Measurements from ENCODE around the gene ADD1. TPM values are rescaled to one million over a fixed set of nuclear protein-coding genes. Genes with fewer than 3 reads are reported as not detected.

Gene ADD1
- total and polyA plus RNA-seq, 2 donors (not counting 1 experiment from before 2014, with no cell fraction given) = 302 to 383 TPM

DNA sequence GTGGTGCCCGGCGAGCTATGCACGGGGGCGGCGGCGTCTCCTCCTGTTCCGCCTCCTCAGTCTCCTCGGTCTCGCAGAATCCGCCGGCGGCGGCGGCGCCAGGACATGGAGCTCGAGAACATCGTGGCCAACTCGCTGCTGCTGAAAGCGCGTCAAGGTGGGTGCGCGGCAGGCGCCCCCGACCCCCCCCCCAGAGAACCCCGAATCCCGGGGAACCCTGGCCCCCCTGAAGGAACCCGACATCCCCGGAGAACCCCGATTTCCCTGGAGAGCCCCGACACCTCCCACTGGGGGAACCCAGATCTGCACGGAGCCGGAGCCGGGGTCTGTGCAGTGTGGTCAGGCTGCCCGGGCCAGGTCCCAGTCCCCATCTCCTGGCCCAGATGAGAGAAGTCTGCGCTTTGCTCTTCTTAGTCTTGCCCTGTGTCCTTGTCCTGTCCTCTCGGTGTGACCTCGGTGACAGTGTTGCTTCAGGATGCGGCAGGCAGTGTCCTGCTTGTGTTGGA, 120.4 kb downstream of the ADD1 start:
- peaks cover 22% of the 10 kb centered on the region for H3K4me1 Mint-ChIP-seq
- peak overlapping the region; percentile 96 for H3K4me2 ChIP-seq (replicated peaks; ENCODE audit: low read depth, low read length, poor library complexity, severe bottlenecking)
- ChIA-PET CTCF (interaction anchor here (0.9 to 3.7 kb wide), 7 partner anchors 10 to 744 kb away, joined by 3 to 30 read pairs (median 5); partner anchors contain the start of genes CFAP99, TNIP2 and ZFYVE28), POLR2A (interaction anchor here (0.7 to 1.7 kb wide), 6 partner anchors 28 to 208 kb away, joined by 3 to 6 read pairs (median 4); no protein-coding TSS in a partner anchor)
- peak overlapping the region; percentile 85 for H3K9ac ChIP-seq (ENCODE audit: low read length)
- intact Hi-C loops (cut with micrococcal nuclease) = loop anchor here (1.0 to 5.0 kb wide), 11 partner anchors 30 to 1107 kb away; partner anchors contain the start of genes CFAP99, HAUS3, HTT and HTT-AS
- DNase-seq = no peak
- H3K27me3 Mint-ChIP-seq = no peaks in the 10 kb centered on the region
- H3K79me2 ChIP-seq (ENCODE audit: control insufficient read depth, insufficient read depth, low read length) = peaks cover 32% of the 10 kb centered on the region
- H3K9me3 ChIP-seq (ENCODE audit: control extremely low read depth in 1 of 3, control insufficient read depth in 2 of 3, insufficient read depth in 1 of 3, low read length in 2 of 3) = no peaks in the 10 kb centered on the region
- peak overlapping the region; percentile 78 for H3K27ac Mint-ChIP-seq
- TF ChIP-seq EZH2 (IDR thresholded peaks at IDR 0.05; ENCODE audit: borderline replicate concordance, insufficient read depth, low read depth, low read length, poor library complexity, severe bottlenecking) = no peak
- TF ChIP-seq, protein P1, sequence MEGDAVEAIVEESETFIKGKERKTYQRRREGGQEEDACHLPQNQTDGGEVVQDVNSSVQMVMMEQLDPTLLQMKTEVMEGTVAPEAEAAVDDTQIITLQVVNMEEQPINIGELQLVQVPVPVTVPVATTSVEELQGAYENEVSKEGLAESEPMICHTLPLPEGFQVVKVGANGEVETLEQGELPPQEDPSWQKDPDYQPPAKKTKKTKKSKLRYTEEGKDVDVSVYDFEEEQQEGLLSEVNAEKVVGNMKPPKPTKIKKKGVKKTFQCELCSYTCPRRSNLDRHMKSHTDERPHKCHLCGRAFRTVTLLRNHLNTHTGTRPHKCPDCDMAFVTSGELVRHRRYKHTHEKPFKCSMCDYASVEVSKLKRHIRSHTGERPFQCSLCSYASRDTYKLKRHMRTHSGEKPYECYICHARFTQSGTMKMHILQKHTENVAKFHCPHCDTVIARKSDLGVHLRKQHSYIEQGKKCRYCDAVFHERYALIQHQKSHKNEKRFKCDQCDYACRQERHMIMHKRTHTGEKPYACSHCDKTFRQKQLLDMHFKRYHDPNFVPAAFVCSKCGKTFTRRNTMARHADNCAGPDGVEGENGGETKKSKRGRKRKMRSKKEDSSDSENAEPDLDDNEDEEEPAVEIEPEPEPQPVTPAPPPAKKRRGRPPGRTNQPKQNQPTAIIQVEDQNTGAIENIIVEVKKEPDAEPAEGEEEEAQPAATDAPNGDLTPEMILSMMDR (IDR thresholded peaks at IDR 0.05) = no peak
- H3K27me3 ChIP-seq (replicated peaks in 1 of 4; ENCODE audit: control extremely low read depth in 1 of 4, control insufficient read depth in 3 of 4, insufficient read depth in 4 of 4, low read length in 3 of 4) = no peaks in the 10 kb centered on the region
- peaks cover 30% of the 10 kb centered on the region for H4K20me1 ChIP-seq (ENCODE audit: control insufficient read depth, insufficient read depth, low read length, poor library complexity, severe bottlenecking)
- peak overlapping the region; percentile 96 for H3K4me3 Mint-ChIP-seq
- H3K27ac ChIP-seq (ENCODE audit: low read length in 2 of 2) = peak overlapping the region in 1 of 2 donors; percentile 56
- H3K4me1 ChIP-seq (ENCODE audit: control insufficient read depth in 2 of 2, insufficient read depth in 2 of 2, low read length in 2 of 2) = peaks cover 20 to 25% of the 10 kb centered on the region in 2 donors
- peak overlapping the region; percentile 97 for H2AFZ ChIP-seq (ENCODE audit: insufficient read depth, low read depth, low read length, poor library complexity, severe bottlenecking)
- peak overlapping the region; percentile 25 to 86 (median 74) for H3K4me3 ChIP-seq (ENCODE audit: control extremely low read depth in 1 of 5, extremely low read depth in 1 of 5, insufficient read depth in 1 of 5, low read depth in 2 of 5, low read length in 4 of 5)
- WGBS (ENCODE audit: insufficient coverage) = under 1% methylated on average over 38 of the region's 38 CpGs
- no peak for ATAC-seq (ENCODE audit: low read depth)
- peaks cover 0 to 4% of the 10 kb centered on the region in 2 experiments for H3K36me3 ChIP-seq (replicated peaks in 1 of 2; ENCODE audit: control extremely low read depth in 1 of 2, control insufficient read depth in 1 of 2, extremely low read depth in 1 of 2, insufficient read depth in 2 of 2, low read length in 1 of 2)
- H3K9me3 Mint-ChIP-seq (ENCODE audit: insufficient read depth) = no peaks in the 10 kb centered on the region

DNA sequence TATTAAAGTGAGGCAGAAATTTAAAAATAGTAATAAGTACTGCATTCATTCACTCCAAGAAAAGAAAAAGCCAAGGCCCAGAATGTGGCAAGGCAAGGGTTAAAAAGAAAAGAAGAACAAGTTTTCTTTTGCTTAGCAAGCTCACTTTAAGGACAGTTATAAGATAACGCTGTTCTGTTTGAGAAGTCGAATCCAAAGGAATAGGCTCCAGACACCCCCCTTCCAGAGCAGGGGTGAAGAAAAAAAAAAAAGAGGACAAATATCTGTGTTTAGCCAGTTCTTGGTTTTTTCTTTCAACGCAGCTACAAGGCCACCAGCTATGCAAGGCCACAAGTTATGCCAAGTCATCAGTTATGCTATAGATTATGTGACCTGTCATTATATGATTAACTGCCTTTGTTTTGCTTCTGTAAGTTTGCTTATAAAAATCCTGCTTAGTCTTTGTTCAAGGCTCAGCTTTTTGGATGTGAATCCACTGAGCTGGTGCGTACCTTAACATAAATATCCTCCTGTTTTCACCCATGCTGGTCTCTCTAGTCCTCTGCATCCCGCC, 121.1 kb downstream of the ADD1 start:
- H4K20me1 ChIP-seq (ENCODE audit: control insufficient read depth, insufficient read depth, low read length, poor library complexity, severe bottlenecking) = peaks cover 23% of the 10 kb centered on the region
- WGBS (ENCODE audit: insufficient coverage) = 94% methylated on average over 2 of the region's 5 CpGs
- H3K79me2 ChIP-seq (ENCODE audit: control insufficient read depth, insufficient read depth, low read length) = peaks cover 25% of the 10 kb centered on the region
- TF ChIP-seq, protein P1 (IDR thresholded peaks at IDR 0.05) = no peak
- no peak for TF ChIP-seq EZH2 (IDR thresholded peaks at IDR 0.05; ENCODE audit: borderline replicate concordance, insufficient read depth, low read depth, low read length, poor library complexity, severe bottlenecking)
- no peaks in the 10 kb centered on the region for H3K27me3 ChIP-seq (replicated peaks in 1 of 4; ENCODE audit: control extremely low read depth in 1 of 4, control insufficient read depth in 3 of 4, insufficient read depth in 4 of 4, low read length in 3 of 4)
- no peak overlapping the region for H3K27ac Mint-ChIP-seq
- H3K4me1 ChIP-seq (ENCODE audit: control insufficient read depth in 2 of 2, insufficient read depth in 2 of 2, low read length in 2 of 2) = peaks cover 20 to 25% of the 10 kb centered on the region in 2 donors
- H3K4me1 Mint-ChIP-seq = peaks cover 19% of the 10 kb centered on the region
- peaks cover 0 to 3% of the 10 kb centered on the region in 2 experiments for H3K36me3 ChIP-seq (replicated peaks in 1 of 2; ENCODE audit: control extremely low read depth in 1 of 2, control insufficient read depth in 1 of 2, extremely low read depth in 1 of 2, insufficient read depth in 2 of 2, low read length in 1 of 2)
- H3K9me3 ChIP-seq (ENCODE audit: control extremely low read depth in 1 of 3, control insufficient read depth in 2 of 3, insufficient read depth in 1 of 3, low read length in 2 of 3) = no peaks in the 10 kb centered on the region
- peak overlapping the region; percentile 97 for H2AFZ ChIP-seq (ENCODE audit: insufficient read depth, low read depth, low read length, poor library complexity, severe bottlenecking)
- no peak for DNase-seq
- ATAC-seq (ENCODE audit: low read depth) = no peak
- intact Hi-C loops (cut with micrococcal nuclease) = loop anchor here (5.0 kb wide), 4 partner anchors 112 to 1107 kb away; partner anchors contain the start of genes HAUS3, LETM1 and POLN
- no peaks in the 10 kb centered on the region for H3K9me3 Mint-ChIP-seq (ENCODE audit: insufficient read depth)
- H3K27me3 Mint-ChIP-seq = no peaks in the 10 kb centered on the region
- no peak overlapping the region for H3K4me3 ChIP-seq (ENCODE audit: control extremely low read depth in 1 of 5, extremely low read depth in 1 of 5, insufficient read depth in 1 of 5, low read depth in 2 of 5, low read length in 4 of 5)
- H3K4me2 ChIP-seq (replicated peaks; ENCODE audit: low read depth, low read length, poor library complexity, severe bottlenecking) = peak overlapping the region; percentile 96
- POLR2A ChIA-PET = no interaction called here
- peak overlapping the region; percentile 96 for H3K4me3 Mint-ChIP-seq
- H3K9ac ChIP-seq (ENCODE audit: low read length) = no peak overlapping the region
- H3K27ac ChIP-seq (ENCODE audit: low read length in 2 of 2) = no peak overlapping the region
- CTCF ChIA-PET = interaction anchor here (0.7 to 3.7 kb wide), 3 partner anchors 13 to 73 kb away, joined by 3 to 30 read pairs (median 9); no protein-coding TSS in a partner anchor
